Right ventricle myocardium superior (tissue), 1 donor: ENCODE results near the gene GABRB2. TPM values are rescaled to one million over a fixed set of nuclear protein-coding genes. Genes with fewer than 3 reads are reported as not detected.

Source experiments
- ATAC-seq: fragments of 200-7000 bp; cut with Tn5 transposase; one replicate; pipeline ENCODE4 v1.9.1; 2020; ENCODE audit warnings: mild to moderate bottlenecking; ENCODE audit not compliant: poor library complexity
- DNase-seq: peaks from one replicate; pipeline ENCODE4 v3.0.0-alpha.2; 2020
- intact Hi-C: fragments of 100-400 bp; cut with DNase I; formaldehyde crosslinking; loops from one replicate; pipeline ENCODE4 v1.11.2; 2022
- total RNA-seq: library from RNA; stranded (reverse); fragmentation: NEBNext Ultra II Directional; extraction: Animal tissue kit (Norgen Biotek cat#: 25700); gene quantifications from one replicate; pipeline ENCODE4 v1.2.1, GENCODE V29; 2021
- donor health status: DM: no; HTN: yes; CAD: no; lungs with severe emphysema.

The GABRB2 gene
- total RNA-seq, 1 donor from 2014 or later, result not detected

DNA sequence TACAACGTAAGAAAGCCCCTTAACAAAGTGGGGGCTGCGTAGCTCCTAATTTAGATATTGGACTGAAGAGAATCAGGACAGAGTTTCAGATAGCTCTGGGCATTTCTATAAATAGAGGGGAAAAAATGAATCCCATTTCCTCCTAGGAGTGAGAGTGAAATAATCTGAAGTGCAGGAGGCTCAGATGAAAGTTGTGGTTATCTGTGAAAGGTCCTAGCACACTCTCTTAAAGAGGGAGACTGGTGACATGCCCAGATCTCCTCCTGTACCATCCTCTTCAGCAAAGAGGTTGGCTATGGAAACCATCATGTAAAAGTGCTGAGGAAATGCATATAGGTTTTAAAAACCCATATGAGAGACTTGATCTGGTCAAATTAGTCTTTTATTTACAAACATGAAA lies 143.4 kb downstream of the GABRB2 start:
- intact Hi-C loops, result no loop called here
- DNase-seq (no peak), ATAC-seq (no peak)

DNA sequence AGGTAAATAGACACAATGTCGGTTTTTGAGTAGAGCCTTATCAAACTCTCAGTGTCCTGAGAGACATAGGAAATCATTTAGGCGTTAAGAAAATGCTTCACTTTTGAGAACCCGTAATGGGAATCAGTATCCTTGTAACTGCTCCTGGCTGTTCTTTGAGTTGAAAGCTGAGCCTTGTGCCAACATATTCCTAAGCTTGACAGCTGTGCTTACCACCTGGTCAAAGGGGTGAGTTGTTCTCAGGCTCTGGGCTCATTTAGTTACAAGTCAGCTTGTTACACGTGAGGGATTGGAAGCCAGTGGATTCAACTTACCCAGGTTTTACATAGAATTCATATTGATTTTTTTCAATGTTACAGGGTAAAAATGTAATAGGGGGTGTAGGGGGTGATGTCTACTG lies 145.9 kb downstream of the GABRB2 start:
- no peak for ATAC-seq
- intact Hi-C loops, result no loop called here
- DNase-seq, result no peak

DNA sequence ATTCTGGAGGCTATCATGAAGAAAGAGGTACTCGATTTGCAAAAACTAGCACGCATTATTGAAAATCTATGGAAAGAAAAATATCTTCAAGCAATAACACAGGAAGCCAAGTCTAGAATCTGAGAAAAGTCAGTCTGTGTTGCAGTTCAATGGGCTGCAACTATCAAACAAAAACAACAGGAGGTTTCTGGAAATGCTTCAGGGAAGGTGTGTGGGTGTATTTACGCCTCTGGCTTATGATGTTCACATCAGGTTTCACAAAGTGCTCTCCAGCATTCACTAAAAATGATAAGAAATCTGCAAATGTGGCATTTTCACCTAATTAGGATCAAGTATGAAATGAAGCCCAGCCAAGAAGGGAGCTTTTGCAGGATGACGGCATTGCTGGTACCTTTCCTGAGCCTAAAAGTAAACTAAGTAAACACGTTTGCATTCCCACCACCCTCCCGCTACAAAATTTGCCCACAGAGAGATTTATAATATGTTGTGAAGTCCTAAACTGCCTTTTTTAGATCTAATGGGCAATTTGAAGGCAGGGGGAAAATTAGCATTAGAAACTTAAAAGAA lies 146.4 kb downstream of the GABRB2 start:
- DNase-seq (no peak), ATAC-seq (no peak)
- intact Hi-C loops, result no loop called here

DNA sequence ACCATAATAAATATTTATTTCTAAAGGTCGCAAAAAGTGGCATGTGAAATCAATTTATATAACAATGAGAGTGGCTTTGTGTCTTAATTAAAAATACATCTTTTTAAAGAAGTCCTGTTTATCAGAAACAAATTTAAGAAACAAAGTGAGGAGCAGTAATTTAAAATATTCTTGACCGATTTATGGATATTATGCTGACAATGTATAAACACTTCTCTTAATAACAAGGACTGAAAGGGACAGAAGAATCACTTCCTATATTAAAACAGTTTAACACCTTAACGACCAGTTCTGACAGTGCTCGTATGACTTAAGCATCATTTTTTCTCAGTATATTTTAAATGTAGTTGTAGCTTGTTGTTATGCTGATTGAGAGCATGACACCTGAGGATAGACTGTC lies 149.1 kb downstream of the GABRB2 start:
- DNase-seq, result no peak

DNA sequence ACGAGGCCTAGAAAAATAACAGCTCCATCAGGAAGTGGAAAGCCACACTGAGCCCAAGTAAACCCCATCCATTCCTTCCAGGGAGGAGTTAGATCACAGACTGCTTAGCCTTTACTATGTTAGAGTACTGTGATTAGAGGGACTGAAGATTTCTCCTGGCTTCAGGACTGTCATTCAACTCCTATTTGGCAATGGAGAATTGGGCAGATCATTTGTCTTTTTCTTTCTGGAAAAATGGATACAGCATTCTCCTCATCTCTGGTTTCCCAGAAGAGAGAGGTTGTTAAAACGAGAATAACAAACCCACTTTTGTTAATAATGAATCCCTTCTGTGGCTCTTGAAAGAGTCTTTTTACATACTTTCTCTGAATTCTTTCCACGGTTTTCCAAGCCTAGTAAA lies 150.4 kb downstream of the GABRB2 start:
- DNase-seq (no peak), ATAC-seq (no peak)
- intact Hi-C loops, result no loop called here

More for the DNA sequence above, 149.1 kb downstream of the GABRB2 start:
- intact Hi-C loops, result no loop called here
- ATAC-seq, result no peak

DNA sequence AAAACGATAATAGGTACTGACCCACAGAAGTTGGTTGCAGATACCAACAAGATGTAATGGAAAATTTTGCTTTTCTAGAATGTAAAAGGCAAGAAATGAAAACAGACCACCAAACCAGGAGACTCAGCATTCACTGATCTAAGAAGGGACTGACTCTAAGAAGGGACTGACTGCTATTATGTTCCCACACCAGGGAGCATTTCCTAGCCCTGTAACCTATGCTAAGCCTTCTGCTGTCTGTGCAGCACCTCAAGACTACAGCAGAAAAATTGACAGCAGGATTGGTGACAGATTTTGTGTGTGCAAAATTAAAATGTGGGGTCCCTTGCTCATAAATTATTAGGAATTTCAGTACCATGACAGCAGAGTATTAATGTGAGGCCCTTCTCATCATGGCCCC lies 154.8 kb downstream of the GABRB2 start:
- intact Hi-C loops, result no loop called here
- DNase-seq (no peak), ATAC-seq (no peak)

DNA sequence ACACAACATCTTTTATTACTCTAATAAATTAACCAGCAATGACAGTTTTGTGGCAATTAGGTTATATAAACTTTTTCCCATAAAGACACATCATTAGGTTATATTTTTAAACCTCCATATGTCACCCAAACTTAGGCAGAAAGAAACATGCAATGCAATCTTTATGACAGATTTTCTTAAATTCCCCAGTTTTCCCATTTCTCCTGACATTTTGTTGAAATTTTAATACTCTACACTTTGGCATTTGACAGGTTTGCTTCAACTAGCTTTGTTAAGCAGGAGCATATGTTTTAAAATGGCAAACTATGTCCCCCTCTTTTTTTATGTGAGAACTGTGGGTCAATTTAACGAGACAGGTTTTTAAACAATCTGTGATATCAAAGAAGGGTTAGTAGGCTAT lies 155.5 kb downstream of the GABRB2 start:
- DNase-seq (no peak), ATAC-seq (no peak)
- intact Hi-C loops, result no loop called here

DNA sequence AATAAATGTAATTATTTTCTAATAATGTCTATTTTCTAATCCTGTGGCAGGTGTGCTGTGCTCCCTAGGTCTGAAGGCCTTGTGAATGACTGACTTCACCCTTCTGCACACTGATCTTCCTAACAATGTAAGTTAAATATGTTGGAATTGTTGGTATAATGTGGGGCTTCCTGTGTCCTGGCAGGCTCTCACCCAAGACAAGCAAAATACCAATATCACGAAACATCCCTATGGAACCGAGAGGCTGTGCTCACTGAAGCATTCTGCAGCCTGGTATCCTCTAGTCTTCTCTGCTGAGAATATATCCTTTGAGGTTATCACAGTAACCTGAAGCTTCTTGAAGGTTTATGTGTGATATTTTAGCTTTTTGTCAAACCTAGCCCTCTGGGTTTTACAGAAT lies 159.4 kb downstream of the GABRB2 start:
- no peak for DNase-seq
- intact Hi-C loops, result no loop called here
- no peak for ATAC-seq

DNA sequence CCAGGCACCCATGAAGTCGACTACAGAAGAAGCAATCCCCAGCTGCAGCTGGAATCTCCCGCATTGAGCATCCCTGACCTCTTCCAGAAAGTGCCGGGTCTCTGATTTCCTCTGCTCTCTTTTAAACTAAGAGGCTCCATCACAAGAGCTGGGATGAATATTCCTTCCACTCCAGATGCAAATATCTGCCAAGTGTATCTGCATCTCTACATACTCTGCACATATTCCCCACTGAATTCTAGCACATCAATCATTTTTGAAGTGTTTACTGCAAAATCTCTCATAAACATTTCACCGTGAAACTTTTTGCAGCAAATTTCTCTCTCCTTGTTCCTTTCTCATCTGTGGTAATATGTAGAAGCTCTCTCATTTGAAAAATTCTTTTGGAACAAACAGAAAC lies 161.5 kb downstream of the GABRB2 start:
- DNase-seq, result no peak
- ATAC-seq, result no peak
- intact Hi-C loops, result no loop called here

DNA sequence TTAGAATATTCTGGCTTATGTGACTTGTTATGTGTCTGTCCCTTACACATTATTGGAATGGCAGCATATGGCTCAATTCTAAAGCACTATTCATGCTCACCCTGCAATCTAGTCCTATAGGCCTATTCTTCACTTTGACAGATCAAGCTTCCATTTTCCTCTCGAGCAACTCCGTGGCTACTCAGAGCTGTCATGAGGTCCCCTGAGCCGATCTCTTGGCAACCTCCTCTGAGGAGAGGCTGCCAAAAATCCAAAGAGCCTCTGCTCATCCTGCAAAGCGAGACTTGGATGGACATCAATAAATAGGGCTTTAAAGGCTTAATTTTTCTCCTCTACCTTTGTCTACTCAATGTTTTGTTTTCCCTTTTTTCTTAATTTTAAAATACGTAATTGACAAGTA lies 163.8 kb downstream of the GABRB2 start:
- DNase-seq, result no peak
- intact Hi-C loops, result no loop called here

DNA sequence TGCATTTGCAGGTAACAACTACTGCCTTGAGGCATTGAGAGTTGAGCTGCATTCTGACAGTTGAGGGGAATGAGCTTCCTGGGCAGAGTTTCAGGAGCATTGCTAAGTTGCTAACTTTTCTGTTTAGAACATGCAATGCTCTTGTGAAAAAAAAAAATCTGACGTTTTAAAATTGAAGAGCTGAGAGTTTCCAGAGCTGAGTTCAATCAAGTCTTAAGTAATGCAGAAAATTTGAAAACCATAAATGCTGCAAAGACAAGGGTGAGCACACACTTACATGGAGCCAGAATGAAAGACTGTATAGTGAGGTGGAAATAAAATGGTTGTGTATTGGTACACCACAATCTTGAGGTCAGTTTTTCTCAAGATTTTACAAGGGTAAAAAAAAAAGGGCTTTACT lies 166.0 kb downstream of the GABRB2 start:
- intact Hi-C loops, result no loop called here
- ATAC-seq (no peak), DNase-seq (no peak)

More for the DNA sequence above, 163.8 kb downstream of the GABRB2 start:
- ATAC-seq, result no peak

DNA sequence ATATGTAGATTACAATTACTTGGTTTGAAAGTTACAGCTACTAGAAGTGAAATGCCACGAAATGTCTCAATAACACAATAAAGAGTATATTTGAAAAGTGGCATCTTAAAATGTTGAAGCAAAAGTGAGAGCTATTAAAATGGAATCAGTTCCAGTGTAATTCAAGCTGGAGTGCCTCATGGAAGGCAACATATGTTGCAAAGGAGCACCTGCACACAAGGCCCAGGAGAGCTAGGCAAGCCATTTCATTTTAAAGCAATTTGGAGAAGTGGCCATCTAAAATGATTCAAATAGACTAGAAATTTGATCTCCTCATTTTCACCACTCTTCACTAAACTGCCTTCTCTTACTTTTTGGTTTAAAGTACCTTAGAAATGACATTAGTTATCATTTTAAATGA lies 167.8 kb downstream of the GABRB2 start:
- ATAC-seq (no peak), DNase-seq (no peak)
- intact Hi-C loops, result no loop called here

DNA sequence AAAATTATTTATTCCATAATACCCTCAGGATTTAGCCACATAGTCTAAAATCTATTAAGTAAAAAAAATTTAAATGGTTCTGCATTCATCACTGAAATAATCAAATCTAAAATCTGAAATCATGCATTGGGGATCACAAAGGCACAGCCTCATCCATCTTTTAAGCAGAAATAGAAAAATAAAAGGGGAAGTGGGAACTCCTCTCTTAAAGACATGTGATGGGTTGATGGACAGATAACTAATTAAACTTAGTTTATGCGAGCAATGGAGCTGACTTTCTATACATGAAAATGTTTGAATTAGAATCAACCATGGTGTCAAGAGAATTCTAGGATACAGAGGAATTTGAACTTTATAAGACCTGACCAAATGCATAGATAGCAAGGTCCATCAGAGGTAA lies 170.5 kb downstream of the GABRB2 start:
- ATAC-seq (no peak), DNase-seq (no peak)
- intact Hi-C loops, result no loop called here

DNA sequence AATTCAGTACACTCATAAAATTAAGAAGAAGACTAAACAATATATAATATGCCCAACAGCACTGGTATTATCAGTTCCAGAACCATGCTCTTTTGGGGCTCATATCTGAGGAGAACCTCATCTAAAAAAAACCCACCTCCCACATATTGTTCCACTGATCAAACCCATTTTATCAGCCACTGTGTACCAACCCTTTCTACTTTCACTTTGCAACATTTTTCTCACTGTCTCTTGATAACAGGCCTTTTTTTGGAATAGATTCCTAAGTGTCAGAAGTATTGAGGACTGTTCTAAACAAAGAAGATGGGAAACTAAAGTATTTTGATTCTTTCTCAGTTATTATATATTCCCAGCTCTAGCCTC lies 173.2 kb downstream of the GABRB2 start:
- intact Hi-C loops, result no loop called here
- DNase-seq, result no peak
- ATAC-seq, result no peak

DNA sequence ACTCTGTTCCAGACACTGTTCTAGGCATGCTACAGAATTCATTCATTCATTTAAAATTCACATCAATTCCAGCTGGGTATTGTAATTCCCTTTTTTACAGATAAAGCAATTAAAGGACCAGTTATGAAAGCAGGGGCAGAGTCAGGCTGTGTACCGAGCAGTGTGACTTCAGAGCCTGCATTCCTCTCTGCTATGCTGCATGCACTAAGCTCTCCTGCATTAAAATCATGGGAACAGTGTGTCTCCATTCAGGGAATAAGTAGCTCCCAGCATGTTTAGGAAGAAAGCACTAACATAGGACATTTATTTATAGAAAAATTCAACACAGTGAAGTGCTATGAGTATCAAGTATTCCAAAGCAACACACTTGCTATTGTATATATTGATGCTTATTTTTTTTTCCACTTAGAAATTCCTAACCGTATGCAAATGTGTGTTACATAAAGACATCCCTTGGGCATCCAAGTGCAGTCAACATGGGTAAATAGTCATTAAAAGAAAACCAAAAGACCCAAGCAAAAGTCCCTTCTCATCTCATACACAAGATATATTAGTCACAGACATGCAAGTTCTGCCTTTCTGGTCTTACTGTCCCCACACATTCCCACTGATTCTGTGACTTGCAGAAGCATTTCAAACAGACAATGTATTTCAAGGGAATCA lies 173.7 kb downstream of the GABRB2 start:
- intact Hi-C loops, result no loop called here
- DNase-seq (no peak), ATAC-seq (no peak)

DNA sequence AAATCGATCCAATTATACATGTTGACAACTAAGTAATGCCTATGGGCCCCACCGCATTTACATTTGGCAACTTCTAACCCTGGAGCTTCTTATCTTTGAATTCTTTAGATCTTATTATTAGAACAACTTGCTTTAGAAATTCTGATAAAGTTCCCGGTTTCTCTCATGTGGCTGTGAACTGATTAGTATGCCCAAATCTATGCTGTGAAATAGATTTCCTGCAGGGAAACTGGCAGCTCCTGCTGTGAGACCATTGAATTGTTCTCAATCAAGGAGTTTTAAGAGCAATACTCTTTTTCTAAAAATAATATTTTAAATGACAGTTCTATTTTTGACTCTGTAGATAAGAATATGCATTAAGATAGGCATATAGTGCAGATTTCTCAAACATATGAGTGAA lies 177.5 kb downstream of the GABRB2 start:
- no peak for ATAC-seq

DNA sequence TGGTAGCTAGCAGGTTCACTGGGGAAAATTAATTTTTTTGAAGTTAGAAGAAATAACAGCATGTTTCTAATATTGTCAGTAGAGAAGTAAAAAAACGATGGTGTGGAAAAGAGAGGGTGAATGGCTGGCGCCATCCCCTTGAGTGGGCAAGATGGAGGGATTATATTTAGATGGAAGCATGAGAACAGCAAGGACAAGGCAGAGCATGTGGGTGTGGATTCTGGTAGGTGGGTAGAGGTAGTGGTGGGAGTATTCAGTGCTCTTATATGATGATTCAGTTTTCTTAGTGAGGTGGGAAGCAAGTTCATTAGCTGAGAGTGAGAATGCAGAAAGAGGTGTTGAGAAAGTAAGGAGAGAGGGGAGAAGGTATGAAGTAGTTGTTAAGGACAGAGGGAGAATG lies 188.1 kb downstream of the GABRB2 start:
- DNase-seq, result no peak
- ATAC-seq, result no peak
- intact Hi-C loops, result no loop called here

More for the DNA sequence above, 177.5 kb downstream of the GABRB2 start:
- intact Hi-C loops, result no loop called here
- DNase-seq, result no peak

DNA sequence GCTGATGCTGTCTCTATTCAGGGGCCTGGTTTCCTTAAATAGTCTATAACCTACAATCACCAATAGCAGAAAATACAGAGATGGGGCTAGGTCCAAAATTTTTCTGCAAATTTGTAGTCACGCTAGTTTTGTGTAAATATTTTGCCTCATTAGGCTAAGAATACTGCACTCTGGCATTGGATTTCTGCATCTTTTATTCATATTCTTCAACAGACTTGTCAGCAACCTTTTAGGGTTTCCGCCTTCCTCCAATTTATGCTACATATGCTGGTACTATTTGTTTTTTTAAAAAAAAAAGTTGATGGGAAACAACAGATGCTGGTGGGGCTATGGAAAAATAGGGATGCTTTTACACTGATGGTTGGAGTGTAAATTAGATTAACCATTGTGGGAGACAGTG lies 202.3 kb downstream of the GABRB2 start:
- DNase-seq (no peak), ATAC-seq (no peak)
- intact Hi-C loops, result no loop called here

DNA sequence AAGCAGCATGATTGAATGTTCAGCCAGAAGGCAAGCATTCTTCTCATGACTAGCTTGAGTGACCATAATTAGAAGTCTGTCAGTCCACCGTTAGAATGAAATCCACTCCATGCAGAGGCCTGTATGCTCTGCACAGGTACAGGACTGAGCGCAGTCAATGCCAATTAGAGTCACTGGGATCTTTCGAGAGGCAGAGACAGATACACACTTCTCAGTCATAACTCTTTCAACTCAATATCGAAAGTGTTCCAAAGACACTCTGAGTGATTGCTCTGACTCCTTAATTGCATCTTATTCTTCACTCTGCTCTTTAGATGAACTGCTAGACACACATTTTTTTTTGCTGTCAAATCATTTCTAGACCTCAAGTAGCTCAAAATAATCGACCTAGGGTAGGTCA lies 203.6 kb downstream of the GABRB2 start:
- intact Hi-C loops, result no loop called here
- ATAC-seq, result no peak
- no peak for DNase-seq

DNA sequence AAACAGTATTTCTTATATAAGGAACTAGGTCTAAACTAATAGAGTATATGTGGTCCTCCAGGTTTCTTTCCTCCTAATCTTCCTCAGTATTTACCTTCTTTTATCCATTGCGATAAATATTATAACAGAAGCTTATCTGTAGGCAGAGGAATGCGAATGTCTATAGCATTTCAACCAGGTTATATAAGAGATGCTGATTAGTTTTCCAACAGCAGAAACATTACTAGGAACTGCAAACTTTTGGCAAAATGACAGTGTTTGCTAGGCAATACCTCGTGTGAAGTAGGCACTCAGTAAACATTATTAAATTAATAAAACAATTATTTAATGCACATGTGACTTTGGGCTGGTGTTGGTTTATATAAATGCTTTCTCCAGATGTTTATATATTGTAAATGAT lies 206.5 kb downstream of the GABRB2 start:
- DNase-seq (no peak), ATAC-seq (no peak)
- intact Hi-C loops, result no loop called here
